BJ (cell line): ENCODE measurements around the gene HOXB8. TPM values are rescaled to one million over a fixed set of nuclear protein-coding genes. Genes with fewer than 3 reads are reported as not detected.

Experiments
- CTCF ChIA-PET: fragments of 350-600 bp; formaldehyde crosslinking; extraction: SDS; loops from one replicate; lab custom pipeline; 2021; ENCODE audit warnings: antibody characterized with exemption, inconsistent platforms; lab: Yijun Ruan, JAX
- POLR2A ChIA-PET: fragments of 300-600 bp; sonication (Branson Sonifier 250); formaldehyde crosslinking; extraction: SDS; loops from one replicate; lab custom pipeline; 2021; ENCODE audit warnings: antibody characterized with exemption; lab: Charles Lee
- DNase-seq: peaks from one replicate; pipeline ENCODE4 v3.0.0-alpha.2; 2011; ENCODE audit warnings: low read depth
- H3K27me3 ChIP-seq: 2 replicates; pipeline ENCODE4 v1.6.0; 2011; ENCODE audit warnings: low read length; ENCODE audit not compliant: control insufficient read depth, insufficient read depth
- H3K36me3 ChIP-seq: 2 replicates; pipeline ENCODE4 v1.5.1; 2011; ENCODE audit warnings: low read length; ENCODE audit not compliant: control insufficient read depth, insufficient read depth
- H3K4me3 ChIP-seq: 2 replicates; pipeline ENCODE4 v1.5.1; 2011; ENCODE audit warnings: low read depth, mild to moderate bottlenecking, control low read depth, low read length
- polyA plus RNA-seq: library from polyadenylated mRNA; depleted of rRNA; stranded (reverse); fragments of >200 nt; gene quantifications from 2 replicates; pipeline ENCODE4 v1.2.3, GENCODE V29; 2011
- TF ChIP-seq, protein P1 (sequence below): IDR thresholded peaks from 2 replicates; pipeline ENCODE4 v1.5.1; 2011; ENCODE audit warnings: low read depth, mild to moderate bottlenecking, control low read depth, inconsistent platforms, low read length, moderate library complexity; ENCODE audit not compliant: insufficient read depth

Gene HOXB8
- polyA plus RNA-seq, 1 experiment: not detected

GRCh38 chr17:48590607-48591161 is 24.4 kb downstream of the HOXB8 start:
- DNase-seq: no peak
- TF ChIP-seq, protein P1, sequence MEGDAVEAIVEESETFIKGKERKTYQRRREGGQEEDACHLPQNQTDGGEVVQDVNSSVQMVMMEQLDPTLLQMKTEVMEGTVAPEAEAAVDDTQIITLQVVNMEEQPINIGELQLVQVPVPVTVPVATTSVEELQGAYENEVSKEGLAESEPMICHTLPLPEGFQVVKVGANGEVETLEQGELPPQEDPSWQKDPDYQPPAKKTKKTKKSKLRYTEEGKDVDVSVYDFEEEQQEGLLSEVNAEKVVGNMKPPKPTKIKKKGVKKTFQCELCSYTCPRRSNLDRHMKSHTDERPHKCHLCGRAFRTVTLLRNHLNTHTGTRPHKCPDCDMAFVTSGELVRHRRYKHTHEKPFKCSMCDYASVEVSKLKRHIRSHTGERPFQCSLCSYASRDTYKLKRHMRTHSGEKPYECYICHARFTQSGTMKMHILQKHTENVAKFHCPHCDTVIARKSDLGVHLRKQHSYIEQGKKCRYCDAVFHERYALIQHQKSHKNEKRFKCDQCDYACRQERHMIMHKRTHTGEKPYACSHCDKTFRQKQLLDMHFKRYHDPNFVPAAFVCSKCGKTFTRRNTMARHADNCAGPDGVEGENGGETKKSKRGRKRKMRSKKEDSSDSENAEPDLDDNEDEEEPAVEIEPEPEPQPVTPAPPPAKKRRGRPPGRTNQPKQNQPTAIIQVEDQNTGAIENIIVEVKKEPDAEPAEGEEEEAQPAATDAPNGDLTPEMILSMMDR: no peak
- POLR2A ChIA-PET: no interaction called here
- Histone ChIP-seq H3K4me3 (no peak overlapping the region), H3K27me3 (peaks cover 84% of the 10 kb centered on the region), H3K36me3 (no peaks in the 10 kb centered on the region)
- CTCF ChIA-PET: interaction anchor here (1.9 kb wide), 1 partner anchor 22 kb away, joined by 4 read pairs; no protein-coding TSS in a partner anchor

GRCh38 chr17:48589831-48590606 is 25.1 kb downstream of the HOXB8 start, which contains the start of gene HOXB3:
Gene HOXB3, minus strand, starts transcription at chr17:48590241. Its CDS starts 37,767 bp downstream, at chr17:48552474.
- Histone ChIP-seq H3K36me3 (no peaks in the 10 kb centered on the region), H3K27me3 (peaks cover 80% of the 10 kb centered on the region), H3K4me3 (no peak within 1 kb of the TSS)
- DNase-seq: no peak
- ChIA-PET CTCF (interaction anchor here (1.9 to 2.8 kb wide), 2 partner anchors 23 to 254 kb away, joined by 4 to 16 read pairs; no protein-coding TSS in a partner anchor), POLR2A (no interaction called here)
- TF ChIP-seq, protein P1: no peak

GRCh38 chr17:48589060-48589830 is 25.8 kb downstream of the HOXB8 start:
- no peak overlapping the region for H3K4me3 ChIP-seq
- H3K36me3 ChIP-seq: no peaks in the 10 kb centered on the region
- TF ChIP-seq, protein P1: no peak
- ChIA-PET CTCF (interaction anchor here (1.2 to 2.8 kb wide), 5 partner anchors 29 to 281 kb away, joined by 4 to 16 read pairs (median 7); no protein-coding TSS in a partner anchor), POLR2A (no interaction called here)
- peaks cover 77% of the 10 kb centered on the region for H3K27me3 ChIP-seq
- DNase-seq: no peak

- H3K36me3 ChIP-seq: no peaks in the 10 kb centered on the region
- no peak overlapping the region for H3K4me3 ChIP-seq
- peaks cover 75% of the 10 kb centered on the region for H3K27me3 ChIP-seq
- DNase-seq: no peak
- POLR2A ChIA-PET: no interaction called here
- CTCF ChIA-PET: interaction anchor here (0.6 to 2.8 kb wide), 8 partner anchors 30 to 280 kb away, joined by 3 to 16 read pairs (median 5); no protein-coding TSS in a partner anchor
- TF ChIP-seq, protein P1: no peak
Observed at GRCh38 chr17:48588528-48588927, 26.6 kb downstream of the HOXB8 start.
